Suprapubic skin (tissue), 4 donors: Measurements from ENCODE around the gene LYG1. TPM values are rescaled to one million over a fixed set of nuclear protein-coding genes. Genes with fewer than 3 reads are reported as not detected.

Source experiments
- total RNA-seq, 4 donors: library from RNA; depleted of rRNA; stranded (reverse); fragments of >200 nt; gene quantifications; one replicate each; pipeline ENCODE4 v1.1.0, GENCODE V29; 2016

LYG1 gene
- total RNA-seq, 4 donors from 2014 or later, result 0.89 to 4.0 (median 1.4) TPM

Other genes with a start within 250 kb of the LYG1 start
- 1 to 10 TPM in 3 of 4 donors, under 1 TPM in 1; 0.72 to 4.6 (median 2.6) TPM for gene C2orf15, start 159.5 kb downstream of the LYG1 start, total RNA-seq
- 10 to 100 TPM in 1 of 4 donors, 1 to 10 TPM in 3; 7.5 to 13.4 (median 8.1) TPM for gene TSGA10, start 146.3 kb downstream of the LYG1 start, total RNA-seq
- 1 to 10 TPM; 4.0 to 6.9 (median 5.0) TPM for gene LIPT1, start 146.2 kb downstream of the LYG1 start, total RNA-seq
- 10 to 100 TPM; 20.0 to 59.5 (median 27.9) TPM for gene MITD1, start 120.1 kb downstream of the LYG1 start, total RNA-seq
- gene MRPL30, start 120.0 kb downstream of the LYG1 start, total RNA-seq, result 10 to 100 TPM; 19.4 to 32.3 (median 28.1) TPM
- gene LYG2, start 45.5 kb downstream of the LYG1 start, total RNA-seq, result 10 to 100 TPM in 1 of 4 donors, 1 to 10 TPM in 1, not detected in 2; 2.9 to 16.0 TPM
- gene TXNDC9, start 35.1 kb upstream of the LYG1 start, total RNA-seq, result 10 to 100 TPM; 24.1 to 34.7 (median 26.9) TPM
- 10 to 100 TPM; 31.5 to 55.2 (median 34.5) TPM for gene EIF5B, start 36.2 kb upstream of the LYG1 start, total RNA-seq
- gene REV1, start 188.8 kb upstream of the LYG1 start, total RNA-seq, result 10 to 100 TPM; 43.1 to 99.9 (median 53.5) TPM